Activated naive CD4-positive, alpha-beta T cell treated with anti-CD3 and anti-CD28 coated beads, Interleukin-2, amount 50 U/mL, for 72 hours (primary cell): ENCODE measurements around the gene ZCCHC8. TPM values are rescaled to one million over a fixed set of nuclear protein-coding genes. Genes with fewer than 3 reads are reported as not detected.

Experiments
- ATAC-seq, 2 donors: fragments of 150-1000 bp; cut with Tn5 transposase; 2 replicates each; pipeline ENCODE4 v1.10.0; 2021; ENCODE audit warnings: mild to moderate bottlenecking in 2 of 2, moderate library complexity in 2 of 2
- DNase-seq, 2 donors: peaks; one replicate each; pipeline ENCODE4 v3.0.0; 2021 to 2022; ENCODE audit warnings: low spot score in 2 of 2
- H3K27ac Mint-ChIP-seq, 2 donors: one replicate each; pipeline ENCODE4 v1.8.0; 2022; ENCODE audit warnings: mild to moderate bottlenecking in 2 of 2, mixed read lengths in 2 of 2
- H3K36me3 Mint-ChIP-seq, 2 donors: one replicate each; pipeline ENCODE4 v1.8.0; 2022; ENCODE audit warnings: mixed read lengths in 2 of 2
- H3K9me3 Mint-ChIP-seq, 2 donors: one replicate each; pipeline ENCODE4 v1.8.0; 2022; ENCODE audit warnings: mixed read lengths in 2 of 2
- total RNA-seq, 2 donors: library from RNA; stranded (reverse); gene quantifications; one replicate each; pipeline ENCODE4 v1.2.3, GENCODE V29; 2022

Gene ZCCHC8
- total RNA-seq, result 10 to 100 TPM; 36.7 to 46.2 TPM

GRCh38 chr12:122500685-122501488 lies at the start of gene ZCCHC8:
Gene ZCCHC8, minus strand, starts transcription at chr12:122500932. Its CDS starts 92 bp downstream, at chr12:122500840.
- Mint-ChIP-seq H3K27ac (peak within 1 kb of the TSS; percentile 95 to 98), H3K36me3 (peaks cover 18 to 26% of the 10 kb centered on the region in 2 donors), H3K9me3 (no peaks in the 10 kb centered on the region)
- DNase-seq, result peak; percentile 94 to 95
- ATAC-seq, result peak; percentile 94 to 96

DNA sequence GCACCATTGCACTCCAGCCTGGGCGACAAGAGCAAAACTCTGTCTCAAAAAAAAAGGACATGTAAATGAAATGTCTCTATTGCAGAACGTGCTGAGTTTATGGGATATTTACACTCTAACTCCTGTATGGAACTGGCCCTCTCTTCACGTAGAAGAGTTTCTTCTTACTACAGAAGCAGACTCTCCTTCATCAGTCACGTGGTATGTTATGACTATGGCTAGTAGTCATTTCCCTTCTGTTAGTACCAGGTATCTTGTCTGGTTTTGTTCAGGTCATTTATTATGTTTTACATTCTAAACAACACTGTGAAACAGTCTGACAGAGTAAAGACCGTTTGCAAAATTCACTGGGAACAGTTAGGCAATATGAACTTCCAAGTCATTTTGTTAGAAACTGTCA lies 46.6 kb upstream of the ZCCHC8 start:
- Mint-ChIP-seq H3K9me3 (no peaks in the 10 kb centered on the region), H3K36me3 (peaks cover 16 to 30% of the 10 kb centered on the region in 2 donors), H3K27ac (no peak overlapping the region)
- DNase-seq, result no peak
- no peak for ATAC-seq

- Mint-ChIP-seq H3K36me3 (peaks cover 5 to 28% of the 10 kb centered on the region in 2 donors), H3K27ac (no peak overlapping the region), H3K9me3 (no peaks in the 10 kb centered on the region)
- no peak for ATAC-seq
- no peak for DNase-seq
These were observed 45.1 kb upstream of the ZCCHC8 start for GRCh38 chr12:122545855-122546254.

DNA sequence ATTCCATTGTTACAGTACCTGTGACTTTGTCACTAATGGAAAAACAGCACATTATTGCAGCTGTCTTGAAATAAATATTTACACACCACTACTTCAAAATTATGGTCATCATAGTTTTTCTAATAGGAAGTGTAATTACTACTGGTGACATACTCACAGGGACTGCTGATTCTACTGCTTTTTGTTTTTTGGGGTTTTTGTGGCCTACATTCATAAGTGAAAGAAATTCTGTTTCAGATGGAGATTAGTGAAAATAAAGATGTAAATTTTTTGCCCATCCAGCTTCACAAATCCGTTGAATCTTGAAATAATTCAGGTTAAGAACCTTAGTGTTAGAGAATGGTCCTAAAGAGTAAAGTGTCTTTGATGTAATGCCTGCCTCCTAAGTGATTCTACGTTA lies 43.8 kb upstream of the ZCCHC8 start:
- H3K9me3 Mint-ChIP-seq, result no peaks in the 10 kb centered on the region
- ATAC-seq, result no peak
- H3K27ac Mint-ChIP-seq, result no peak overlapping the region
- H3K36me3 Mint-ChIP-seq, result peaks cover 0 to 19% of the 10 kb centered on the region in 2 donors
- DNase-seq, result no peak

DNA sequence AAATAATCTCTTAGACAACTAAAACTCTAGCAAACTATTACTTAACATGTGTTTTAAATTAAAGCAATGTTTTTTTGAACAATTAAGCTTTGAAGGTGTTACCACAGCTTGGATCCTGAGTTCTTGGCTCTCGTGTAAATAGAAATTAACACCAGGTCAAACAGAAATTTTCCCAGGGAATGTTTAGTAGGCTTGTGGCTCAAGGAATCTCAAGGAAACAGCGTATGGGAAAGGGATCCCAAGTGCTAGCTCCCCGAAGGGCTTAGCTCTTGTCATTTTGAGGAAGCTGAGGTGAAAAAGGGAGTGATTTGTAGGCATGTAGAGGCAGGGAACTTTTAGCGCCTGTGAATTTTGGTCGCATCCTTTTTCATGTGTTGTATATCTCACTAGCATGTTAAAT lies 37.8 kb upstream of the ZCCHC8 start:
- Mint-ChIP-seq H3K9me3 (no peaks in the 10 kb centered on the region), H3K27ac (no peak overlapping the region), H3K36me3 (peaks cover 6 to 22% of the 10 kb centered on the region in 2 donors)
- DNase-seq (no peak), ATAC-seq (no peak)

DNA sequence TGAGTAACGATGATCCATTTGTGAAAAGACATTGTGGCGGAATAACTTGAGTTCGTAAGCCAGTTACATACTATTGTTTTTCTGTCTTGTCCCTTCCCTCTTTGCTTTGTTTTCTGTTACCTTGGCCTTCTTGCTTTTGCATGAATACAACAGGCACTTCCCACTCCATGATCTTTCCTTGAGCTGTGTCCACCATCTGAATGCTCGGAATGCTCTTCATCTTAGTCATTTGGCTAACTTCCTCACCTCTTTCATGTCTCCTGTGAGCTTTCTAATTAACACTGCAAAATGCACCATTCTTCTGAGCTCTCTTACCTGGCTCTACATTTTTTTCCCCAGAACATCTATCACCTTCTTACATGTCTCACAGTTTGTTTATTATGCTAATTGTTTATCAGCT lies 36.3 kb upstream of the ZCCHC8 start:
- no peak for ATAC-seq
- Mint-ChIP-seq H3K27ac (no peak overlapping the region), H3K36me3 (peaks cover 6 to 16% of the 10 kb centered on the region in 2 donors), H3K9me3 (no peaks in the 10 kb centered on the region)
- DNase-seq, result no peak

DNA sequence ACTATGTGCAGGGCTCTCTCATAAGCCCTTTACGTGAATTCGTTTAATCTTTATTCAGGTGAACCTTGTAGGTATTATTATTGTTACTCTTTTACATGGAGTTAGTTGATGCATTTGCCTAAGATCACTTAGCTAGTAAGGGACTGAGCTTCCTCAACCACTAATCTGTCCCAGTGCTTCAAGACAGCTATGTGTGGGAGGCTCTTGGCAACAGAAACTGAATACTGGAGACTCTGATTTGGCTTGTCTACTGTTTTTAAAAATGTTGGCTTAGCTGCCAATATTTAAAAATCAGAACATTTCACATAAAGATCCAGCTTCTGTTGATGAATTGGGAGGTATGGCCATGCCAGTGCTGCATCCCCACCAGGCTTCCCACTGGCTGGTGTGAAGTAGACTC lies 33.1 kb upstream of the ZCCHC8 start:
- Mint-ChIP-seq H3K9me3 (no peaks in the 10 kb centered on the region), H3K27ac (no peak overlapping the region), H3K36me3 (peaks cover 6 to 23% of the 10 kb centered on the region in 2 donors)
- DNase-seq (no peak), ATAC-seq (no peak)

DNA sequence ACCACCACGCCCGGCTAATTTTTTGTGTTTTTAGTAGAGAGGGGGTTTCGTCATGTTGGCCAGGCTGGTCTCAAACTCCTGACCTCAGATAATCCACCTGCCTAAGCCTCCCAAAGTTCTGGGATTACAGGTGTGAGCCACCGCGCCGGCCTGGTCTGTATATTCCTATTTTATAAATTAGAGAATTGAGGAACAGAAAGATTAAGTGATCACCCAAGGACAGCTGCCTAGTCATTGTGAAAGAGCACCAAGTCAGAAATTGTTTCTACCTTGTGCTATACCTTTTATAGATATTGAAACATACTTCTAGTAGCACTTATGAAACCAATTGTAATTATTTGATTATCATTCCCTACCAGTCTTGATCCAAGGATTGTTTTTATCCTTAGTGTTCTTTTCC lies 28.3 kb upstream of the ZCCHC8 start:
- no peak for ATAC-seq
- Mint-ChIP-seq H3K27ac (no peak overlapping the region), H3K36me3 (peaks cover 0 to 17% of the 10 kb centered on the region in 2 donors), H3K9me3 (no peaks in the 10 kb centered on the region)
- no peak for DNase-seq

GRCh38 chr12:122528582-122528981 lies 27.9 kb upstream of the ZCCHC8 start:
- ATAC-seq (no peak), DNase-seq (no peak)
- H3K9me3 Mint-ChIP-seq, result no peaks in the 10 kb centered on the region
- H3K27ac Mint-ChIP-seq, result no peak overlapping the region
- peaks cover 0 to 20% of the 10 kb centered on the region in 2 donors for H3K36me3 Mint-ChIP-seq

DNA sequence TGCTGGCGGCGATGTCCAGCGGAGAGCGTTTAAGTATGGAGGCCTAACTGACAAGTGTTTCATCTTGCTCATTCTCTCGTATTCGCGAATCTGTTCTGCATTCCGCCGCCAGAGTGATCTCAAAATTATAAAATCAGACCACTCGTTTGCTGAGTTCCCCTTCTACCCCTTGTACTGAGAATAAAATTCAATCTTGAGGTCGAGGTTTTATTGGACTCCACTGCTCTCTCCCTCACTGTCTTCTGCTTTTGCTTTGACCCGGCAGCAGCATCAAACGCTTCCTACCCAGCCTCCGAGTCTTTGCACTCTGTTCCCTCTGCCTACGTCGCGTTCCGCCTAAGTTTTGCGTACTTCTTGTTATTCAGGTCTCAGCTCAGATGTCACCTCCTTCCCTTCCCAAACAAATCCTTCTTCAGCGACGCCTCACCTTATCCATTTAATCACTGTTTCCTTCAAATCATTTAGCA lies 26.8 kb upstream of the ZCCHC8 start:
- H3K9me3 Mint-ChIP-seq, result no peaks in the 10 kb centered on the region
- H3K27ac Mint-ChIP-seq, result no peak overlapping the region
- peaks cover 0 to 25% of the 10 kb centered on the region in 2 donors for H3K36me3 Mint-ChIP-seq
- ATAC-seq (no peak), DNase-seq (peak in 1 of 2 donors; percentile 23)

GRCh38 chr12:122526683-122527477 lies 26.1 kb upstream of the ZCCHC8 start, which contains the start of the genes KNTC1 and RSRC2:
Gene KNTC1, plus strand, starts transcription at chr12:122527249. Its CDS starts 2,815 bp downstream, at chr12:122530064.
Gene RSRC2, minus strand, starts transcription at chr12:122526936. Its CDS starts 83 bp downstream, at chr12:122526853.
- Mint-ChIP-seq H3K36me3 (peaks cover 0 to 30% of the 10 kb centered on the region in 2 donors), H3K9me3 (no peaks in the 10 kb centered on the region), H3K27ac (no peak within 1 kb of the TSS)
- ATAC-seq (peak; percentile 94 to 95), DNase-seq (peak; percentile 96 to 97)

DNA sequence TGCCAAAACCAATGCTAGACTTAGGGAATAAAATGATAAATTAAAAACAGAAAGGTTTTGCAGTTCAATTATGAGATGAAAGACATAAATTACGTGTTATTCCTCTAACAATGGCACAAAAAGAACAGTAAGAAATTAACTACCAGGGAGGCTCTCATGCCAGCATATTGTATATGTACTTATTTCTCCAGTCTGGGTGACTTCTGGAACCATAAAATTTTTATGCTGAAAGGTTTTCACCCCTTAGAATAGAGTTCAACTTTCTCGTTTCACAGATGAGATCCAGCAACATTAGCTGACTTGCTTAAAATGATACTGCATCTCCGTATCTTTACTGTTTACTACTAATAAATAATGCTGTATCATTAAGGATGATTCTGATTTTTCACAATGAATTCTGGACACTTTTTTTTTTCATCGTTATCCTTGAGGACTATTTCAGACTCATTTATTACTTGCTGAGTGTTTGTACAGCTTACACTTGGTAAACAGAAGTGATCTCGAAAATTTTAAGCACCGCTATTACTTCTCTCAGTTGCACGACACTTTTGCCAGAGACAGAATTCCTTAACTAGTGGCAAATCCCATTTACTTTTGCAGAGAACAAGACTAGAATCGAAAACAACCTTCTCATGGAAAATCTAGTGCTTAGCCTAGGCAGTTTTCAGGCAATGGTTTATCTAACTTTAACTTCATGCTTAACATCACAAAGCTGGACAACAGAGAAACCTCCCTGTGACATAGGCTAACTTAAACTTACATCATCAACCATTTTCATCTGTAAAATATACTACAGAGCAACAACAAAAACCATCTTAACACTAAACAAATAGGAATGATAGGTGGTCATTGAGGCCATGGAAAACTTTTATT lies 23.4 kb upstream of the ZCCHC8 start:
- H3K27ac Mint-ChIP-seq, result peak overlapping the region in 1 of 2 donors; percentile 91

DNA sequence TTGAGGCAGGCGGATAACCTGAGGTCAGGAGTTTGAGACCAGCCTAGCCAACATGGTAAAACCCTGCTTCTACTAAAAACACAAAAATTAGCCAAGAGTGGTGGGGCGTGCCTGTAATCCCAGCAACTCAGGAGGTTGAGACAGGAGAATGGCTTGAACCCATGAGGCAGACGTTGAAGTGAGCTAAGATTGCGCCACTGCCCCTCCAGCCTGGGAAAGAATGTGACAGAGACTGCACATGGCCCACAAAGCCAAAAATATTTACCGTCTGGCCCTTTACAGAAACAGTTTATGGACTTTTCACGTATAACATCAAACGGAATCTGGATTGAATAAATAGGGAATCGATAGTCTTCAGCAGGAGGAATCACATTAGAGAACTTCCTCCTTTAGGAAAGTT lies 22.5 kb upstream of the ZCCHC8 start:
- no peak for ATAC-seq
- Mint-ChIP-seq H3K9me3 (no peaks in the 10 kb centered on the region), H3K36me3 (peaks cover 15 to 45% of the 10 kb centered on the region in 2 donors), H3K27ac (peak overlapping the region in 1 of 2 donors; percentile 91)
- DNase-seq, result no peak

More for the DNA sequence above, 23.4 kb upstream of the ZCCHC8 start:
- no peaks in the 10 kb centered on the region for H3K9me3 Mint-ChIP-seq
- no peak for DNase-seq
- ATAC-seq, result no peak
- peaks cover 10 to 40% of the 10 kb centered on the region in 2 donors for H3K36me3 Mint-ChIP-seq

GRCh38 chr12:122520676-122521075 lies 19.9 kb upstream of the ZCCHC8 start:
- ATAC-seq (no peak), DNase-seq (no peak)
- H3K9me3 Mint-ChIP-seq, result no peaks in the 10 kb centered on the region
- H3K27ac Mint-ChIP-seq, result peak overlapping the region in 1 of 2 donors; percentile 44
- H3K36me3 Mint-ChIP-seq, result peaks cover 30 to 58% of the 10 kb centered on the region in 2 donors

DNA sequence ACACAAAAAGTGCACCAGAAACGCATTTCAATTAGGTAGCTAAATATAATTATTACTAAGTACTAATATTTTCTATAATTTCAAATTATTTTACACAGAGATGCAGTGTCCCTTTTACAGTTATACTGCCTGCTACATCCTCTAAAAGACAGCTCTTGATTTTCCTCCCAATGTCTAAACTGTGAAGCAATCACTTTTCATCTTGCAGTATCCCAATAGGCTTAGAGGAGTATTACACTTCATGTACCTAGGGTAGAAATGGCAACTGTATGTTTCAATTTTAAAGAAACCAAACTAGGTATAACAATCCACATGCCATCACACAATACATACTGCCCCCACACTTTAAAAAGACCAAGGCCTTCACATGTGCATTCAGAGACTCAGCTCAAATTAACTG lies 18.7 kb upstream of the ZCCHC8 start:
- Mint-ChIP-seq H3K36me3 (peaks cover 35 to 64% of the 10 kb centered on the region in 2 donors), H3K27ac (peak overlapping the region in 1 of 2 donors; percentile 89), H3K9me3 (no peaks in the 10 kb centered on the region)
- ATAC-seq, result no peak
- DNase-seq, result no peak

GRCh38 chr12:122518908-122519307 lies 18.2 kb upstream of the ZCCHC8 start:
- H3K36me3 Mint-ChIP-seq, result peaks cover 35 to 64% of the 10 kb centered on the region in 2 donors
- no peaks in the 10 kb centered on the region for H3K9me3 Mint-ChIP-seq
- ATAC-seq (no peak), DNase-seq (no peak)
- peak overlapping the region in 1 of 2 donors; percentile 86 for H3K27ac Mint-ChIP-seq
